Nephron (organoid): ENCODE data around the gene ZSCAN25.
A peak's percentile ranks its signal among the peaks of the same experiment; 100 is the strongest.

Source experiments
- H3K27ac Mint-ChIP-seq, 3 experiments: 2 replicates each; pipeline ENCODE4 v1.8.0; 2020; ENCODE audit warnings: mixed read lengths in 3 of 3, mild to moderate bottlenecking in 2 of 3, moderate library complexity in 1 of 3
- H3K27me3 Mint-ChIP-seq: 2 replicates; pipeline ENCODE4 v1.8.0; 2021; ENCODE audit warnings: low read depth, mild to moderate bottlenecking, moderate library complexity, mixed read lengths
- H3K36me3 Mint-ChIP-seq: 2 replicates; pipeline ENCODE4 v1.8.0; 2020; ENCODE audit warnings: low read depth, mixed read lengths
- H3K4me1 Mint-ChIP-seq: 2 replicates; pipeline ENCODE4 v1.8.0; 2020; ENCODE audit warnings: mixed read lengths
- H3K4me3 Mint-ChIP-seq, 3 experiments: 2 replicates each; pipeline ENCODE4 v1.8.0; 2020; ENCODE audit warnings: mild to moderate bottlenecking in 3 of 3, mixed read lengths in 3 of 3, moderate library complexity in 2 of 3
- H3K9me3 Mint-ChIP-seq: 2 replicates; pipeline ENCODE4 v1.8.0; 2020; ENCODE audit warnings: mixed read lengths
- CTCF ChIP-seq, 3 experiments: fragments of 200-600 bp; sonication (generic); IDR thresholded peaks; one replicate each; pipeline ENCODE4 v1.5.0; 2021; ENCODE audit warnings: antibody characterized with exemption in 3 of 3; ENCODE audit not compliant: unreplicated experiment in 3 of 3

ZSCAN25 gene

GRCh38 chr7:99607548-99607947, 9.2 kb upstream of the ZSCAN25 start:
- Mint-ChIP-seq H3K4me3 (no peak overlapping the region), H3K36me3 (no peaks in the 10 kb centered on the region), H3K4me1 (no peaks in the 10 kb centered on the region), H3K27me3 (peaks cover 5% of the 10 kb centered on the region), H3K9me3 (no peaks in the 10 kb centered on the region), H3K27ac (no peak overlapping the region)
- TF ChIP-seq CTCF (IDR thresholded peaks at IDR 0.05; ENCODE audit: unreplicated experiment in 3 of 3): no peak

GRCh38 chr7:99614495-99614894, 2.3 kb upstream of the ZSCAN25 start:
- Mint-ChIP-seq H3K27ac (no peak overlapping the region), H3K9me3 (no peaks in the 10 kb centered on the region), H3K4me3 (peak overlapping the region; percentile 47 to 73 (median 66)), H3K27me3 (peaks cover 5% of the 10 kb centered on the region), H3K36me3 (peaks cover 12% of the 10 kb centered on the region), H3K4me1 (peaks cover 32% of the 10 kb centered on the region)
- no peak for TF ChIP-seq CTCF (IDR thresholded peaks at IDR 0.05; ENCODE audit: unreplicated experiment in 3 of 3)

GRCh38 chr7:99615989-99616358, 772 bp upstream of the ZSCAN25 start:
- Mint-ChIP-seq H3K27ac (peak overlapping the region; percentile 82 to 98 (median 96)), H3K4me3 (peak overlapping the region; percentile 93 to 100 (median 97)), H3K9me3 (no peaks in the 10 kb centered on the region), H3K4me1 (peaks cover 32% of the 10 kb centered on the region), H3K36me3 (peaks cover 24% of the 10 kb centered on the region), H3K27me3 (no peaks in the 10 kb centered on the region)
- no peak for TF ChIP-seq CTCF (IDR thresholded peaks at IDR 0.05; ENCODE audit: unreplicated experiment in 3 of 3)

- Mint-ChIP-seq H3K9me3 (no peaks in the 10 kb centered on the region), H3K4me1 (peaks cover 32% of the 10 kb centered on the region), H3K36me3 (peaks cover 32% of the 10 kb centered on the region), H3K4me3 (peak overlapping the region; percentile 93 to 100 (median 97)), H3K27ac (peak overlapping the region; percentile 82 to 98 (median 96)), H3K27me3 (no peaks in the 10 kb centered on the region)
- no peak for TF ChIP-seq CTCF (IDR thresholded peaks at IDR 0.05; ENCODE audit: unreplicated experiment in 3 of 3)
Observed at GRCh38 chr7:99617192-99617781, 541 bp downstream of the ZSCAN25 start.

- peak overlapping the region; percentile 93 to 100 (median 97) for H3K4me3 Mint-ChIP-seq
- H3K9me3 Mint-ChIP-seq: no peaks in the 10 kb centered on the region
Observed at GRCh38 chr7:99618726-99619125, 2.0 kb downstream of the ZSCAN25 start.

More at GRCh38 chr7:99618726-99619125, 2.0 kb downstream of the ZSCAN25 start:
- peaks cover 32% of the 10 kb centered on the region for H3K4me1 Mint-ChIP-seq
- H3K27me3 Mint-ChIP-seq: no peaks in the 10 kb centered on the region
- no peak for TF ChIP-seq CTCF (IDR thresholded peaks at IDR 0.05; ENCODE audit: unreplicated experiment in 3 of 3)
- peaks cover 41% of the 10 kb centered on the region for H3K36me3 Mint-ChIP-seq
- H3K27ac Mint-ChIP-seq: peak overlapping the region in 1 of 3 experiments; percentile 65
